GM19025 (cell line): ENCODE results near the gene DCAF12.
"Not testable (repeated sequence)": the region's sequence is repeated elsewhere in the genome, so short reads cannot be mapped to it uniquely, and the experiment has no call there.

ENCODE experiments used
- ATAC-seq: cut with Tn5 transposase; IDR thresholded peaks from one replicate; pipeline ENCODE4 v1.9.1; 2021; ENCODE audit warnings: mild to moderate bottlenecking, low read depth, moderate library complexity; ENCODE audit not compliant: unreplicated experiment

The DCAF12 gene

GRCh38 chr9:34072410-34072809 lies 54.1 kb downstream of the DCAF12 start:
- ATAC-seq: no peak

GRCh38 chr9:34070606-34071324 lies 55.7 kb downstream of the DCAF12 start:
- ATAC-seq: no peak

- no peak for ATAC-seq
Observed at GRCh38 chr9:34069831-34070230, 56.7 kb downstream of the DCAF12 start.

GRCh38 chr9:34065541-34065940 lies 61.0 kb downstream of the DCAF12 start:
- no peak for ATAC-seq

- ATAC-seq: no peak
Observed at GRCh38 chr9:34059954-34060353, 66.5 kb downstream of the DCAF12 start.

- ATAC-seq: no peak
Observed at GRCh38 chr9:34059281-34059680, 67.2 kb downstream of the DCAF12 start.

GRCh38 chr9:34049630-34050384 lies 76.7 kb downstream of the DCAF12 start:
- ATAC-seq: no peak

- peak; percentile 74 for ATAC-seq
Observed at GRCh38 chr9:34048727-34049629, 77.5 kb downstream of the DCAF12 start, which contains the start of gene UBAP2. Gene UBAP2, minus strand, starts transcription at chr9:34048887. Its CDS starts 31,739 bp downstream, at chr9:34017148.

- peak; percentile 21 for ATAC-seq
Observed at GRCh38 chr9:34047864-34048726, 78.4 kb downstream of the DCAF12 start.

GRCh38 chr9:34046784-34047379 lies 79.6 kb downstream of the DCAF12 start:
- no peak for ATAC-seq

GRCh38 chr9:34045903-34046302 lies 80.6 kb downstream of the DCAF12 start:
- ATAC-seq: no peak

- ATAC-seq: not testable (repeated sequence)
Observed at GRCh38 chr9:34042074-34042473, 84.4 kb downstream of the DCAF12 start.

- not testable (repeated sequence) for ATAC-seq
Observed at GRCh38 chr9:34038851-34039250, 87.6 kb downstream of the DCAF12 start.

GRCh38 chr9:34037626-34038025 lies 88.9 kb downstream of the DCAF12 start:
- no peak for ATAC-seq

GRCh38 chr9:34036625-34037024 lies 89.9 kb downstream of the DCAF12 start:
- ATAC-seq: no peak
